Muscle of leg (tissue), 16 donors: ENCODE data around the gene PIPOX. TPM values are rescaled to one million over a fixed set of nuclear protein-coding genes. Genes with fewer than 3 reads are reported as not detected.

Experiments used
- DNase-seq: peaks from one replicate; pipeline ENCODE4 v3.0.0; 2013
- H3K27ac ChIP-seq: one replicate; pipeline ENCODE4 v1.5.1; 2013; ENCODE audit warnings: mild to moderate bottlenecking, low read length, control low read depth
- H3K27me3 ChIP-seq: one replicate; pipeline ENCODE4 v1.6.1; 2013; ENCODE audit warnings: low read length; ENCODE audit not compliant: control insufficient read depth, insufficient read depth
- H3K36me3 ChIP-seq: one replicate; pipeline ENCODE4 v1.6.1; 2013; ENCODE audit warnings: low read length; ENCODE audit not compliant: control insufficient read depth, insufficient read depth
- H3K4me1 ChIP-seq: one replicate; pipeline ENCODE4 v1.6.1; 2013; ENCODE audit warnings: low read length; ENCODE audit not compliant: control insufficient read depth, insufficient read depth
- H3K4me3 ChIP-seq: one replicate; pipeline ENCODE4 v1.5.1; 2013; ENCODE audit warnings: low read length, control low read depth
- H3K9me3 ChIP-seq: replicated peaks from 2 replicates; pipeline ENCODE4 v1.6.1; 2013; ENCODE audit warnings: low read depth, low read length; ENCODE audit not compliant: control insufficient read depth
- WGBS: methylation state at CpG from one replicate; pipeline ENCODE4 v1.1.5; 2013; ENCODE audit warnings: missing lambda C conversion rate; ENCODE audit not compliant: insufficient coverage; 5-methylcytosine and 5-hydroxymethylcytosine counted together
- long read RNA-seq, 11 donors: transcript quantifications; one replicate each; lab custom pipeline, GENCODE V29; 2026
- polyA plus RNA-seq, 8 donors: library from polyadenylated mRNA; unstranded; fragments of 120-200 nt; gene quantifications; one replicate each; pipeline versions ENCODE4 v1.2.1 to v1.2.3, GENCODE V29; 2013; ENCODE audit warnings: inconsistent platforms in 1 of 8, low replicate concordance in 1 of 8; ENCODE audit not compliant: insufficient read length in 8 of 8, insufficient read depth in 1 of 8
- total RNA-seq: library from RNA; stranded (reverse); fragments of 120-200 nt; gene quantifications from one replicate; pipeline ENCODE4 v1.2.4, GENCODE V29; 2013

Gene PIPOX, protein sequence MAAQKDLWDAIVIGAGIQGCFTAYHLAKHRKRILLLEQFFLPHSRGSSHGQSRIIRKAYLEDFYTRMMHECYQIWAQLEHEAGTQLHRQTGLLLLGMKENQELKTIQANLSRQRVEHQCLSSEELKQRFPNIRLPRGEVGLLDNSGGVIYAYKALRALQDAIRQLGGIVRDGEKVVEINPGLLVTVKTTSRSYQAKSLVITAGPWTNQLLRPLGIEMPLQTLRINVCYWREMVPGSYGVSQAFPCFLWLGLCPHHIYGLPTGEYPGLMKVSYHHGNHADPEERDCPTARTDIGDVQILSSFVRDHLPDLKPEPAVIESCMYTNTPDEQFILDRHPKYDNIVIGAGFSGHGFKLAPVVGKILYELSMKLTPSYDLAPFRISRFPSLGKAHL
- 1.6 TPM for total RNA-seq
- 1 to 10 TPM in 7 of 8 donors, under 1 TPM in 1; 0.79 to 5.8 (median 1.5) TPM for polyA plus RNA-seq
- long read RNA-seq, donor 1 = 0 reads
- long read RNA-seq, donor 2 = 0 reads
- long read RNA-seq, donor 3 = 0 reads
- long read RNA-seq, donor 4, partial matches to known transcripts = 0 of 1 reads
- long read RNA-seq, donor 4, other reads (novel, unspliced or antisense) = 0 of 1 reads
- long read RNA-seq, donor 5 = 0 reads
- long read RNA-seq, donor 6 = 0 reads
- long read RNA-seq, donor 7 = 0 reads
- long read RNA-seq, donor 8 = 0 reads
- long read RNA-seq, donor 9, partial matches to known transcripts = 0 of 1 reads
- long read RNA-seq, donor 9, other reads (novel, unspliced or antisense) = 0 of 1 reads
- long read RNA-seq, donor 10 = 0 reads
- long read RNA-seq, donor 11 = 0 reads

DNA sequence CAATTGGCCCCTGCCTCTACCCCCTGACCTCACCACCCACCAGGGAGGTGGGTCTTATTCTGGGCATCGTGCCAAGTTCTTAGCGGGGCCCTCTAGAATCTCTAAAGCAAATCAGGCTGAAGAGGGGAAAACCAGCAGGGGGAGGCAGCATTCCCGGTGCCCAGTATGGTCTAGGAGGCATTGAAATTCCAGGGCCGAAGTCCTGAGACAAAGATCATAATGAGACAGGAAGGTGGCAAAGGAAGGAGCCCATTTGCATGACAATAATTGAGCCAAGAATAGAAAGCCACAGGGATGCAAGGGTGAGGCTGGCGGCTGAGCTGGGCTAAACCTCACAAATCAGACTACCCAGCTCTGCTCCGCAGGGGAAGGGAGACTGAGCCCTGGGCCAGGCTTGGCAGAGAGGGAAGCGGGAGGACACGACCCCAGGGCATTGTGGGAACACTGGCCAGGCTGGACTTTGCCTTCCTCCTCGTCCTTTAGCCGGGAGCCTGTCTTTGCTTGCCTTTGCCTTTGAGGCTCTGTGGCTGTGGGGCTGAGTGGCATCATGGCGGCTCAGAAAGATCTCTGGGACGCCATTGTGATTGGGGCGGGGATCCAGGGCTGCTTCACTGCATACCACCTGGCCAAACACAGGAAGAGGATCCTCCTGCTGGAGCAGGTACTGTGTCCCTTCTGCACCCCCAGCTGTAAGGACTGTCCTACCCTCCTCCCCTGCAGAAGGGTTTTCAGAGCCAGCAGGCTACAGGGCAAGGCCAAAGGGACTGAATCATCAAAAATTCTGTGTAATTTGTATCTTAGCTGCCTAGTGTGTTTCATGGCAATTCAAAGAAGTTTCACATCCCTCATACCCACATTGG lies at the start of gene PIPOX:
TSS of gene PIPOX (plus strand) at position 463 of the 860 bp plus-strand sequence. CDS start at position 548, 85 bp downstream.
- WGBS = 21% methylated on average over 7 of the region's 13 CpGs
- peak within 1 kb of the TSS; percentile 51 for H3K27ac ChIP-seq
- DNase-seq = peak; percentile 68

DNA sequence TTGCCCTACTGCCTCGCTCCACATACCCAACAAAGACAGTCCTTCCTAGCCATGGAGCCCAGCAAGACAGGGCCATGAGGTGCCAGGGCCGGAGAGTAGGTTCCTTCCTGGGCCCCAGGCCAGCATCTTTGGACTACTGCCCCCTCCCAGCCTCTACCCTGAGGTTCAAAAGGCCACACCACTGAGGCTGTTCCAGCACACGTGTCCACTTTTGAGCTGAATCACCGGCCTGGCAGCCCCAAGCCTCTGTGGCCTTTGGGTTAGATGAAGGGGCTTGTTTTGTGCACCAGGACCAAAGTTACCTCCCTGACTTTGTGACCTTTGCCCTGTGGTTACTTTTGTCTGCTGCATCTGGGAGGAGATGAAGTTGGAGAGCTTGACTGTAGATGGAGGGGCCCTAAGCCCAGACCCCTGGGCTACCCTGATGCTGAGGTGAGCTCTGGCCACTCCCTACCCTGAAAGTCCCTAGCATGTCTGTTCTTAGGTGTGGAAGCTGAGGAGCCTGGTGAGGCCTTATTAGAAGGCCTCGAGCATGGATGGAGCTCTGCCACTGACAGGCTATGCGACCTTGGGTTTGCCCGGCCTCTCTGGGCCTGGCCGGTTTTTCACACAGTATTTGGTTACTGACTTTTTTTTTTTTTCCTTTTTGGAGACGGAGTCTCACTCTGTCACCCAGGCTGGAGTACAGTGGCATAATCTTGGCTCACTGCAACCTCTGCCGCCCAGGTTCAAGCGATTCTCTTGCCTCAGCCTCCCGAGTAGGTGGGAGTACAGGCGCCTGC lies 49.1 kb upstream of the PIPOX start:
- no peaks in the 10 kb centered on the region for H3K4me1 ChIP-seq
- 69% methylated on average over 10 of the region's 13 CpGs for WGBS
- no peak for DNase-seq
- H3K27me3 ChIP-seq = peaks cover 34% of the 10 kb centered on the region
- H3K4me3 ChIP-seq = no peak overlapping the region
- H3K36me3 ChIP-seq = no peaks in the 10 kb centered on the region
- no peaks in the 10 kb centered on the region for H3K9me3 ChIP-seq
- H3K27ac ChIP-seq = no peak overlapping the region

More for the DNA sequence above, at the start of gene PIPOX:
- Histone ChIP-seq H3K4me1 (peaks cover 24% of the 10 kb centered on the region), H3K9me3 (no peaks in the 10 kb centered on the region), H3K36me3 (no peaks in the 10 kb centered on the region), H3K4me3 (no peak within 1 kb of the TSS), H3K27me3 (peaks cover 10% of the 10 kb centered on the region)

DNA sequence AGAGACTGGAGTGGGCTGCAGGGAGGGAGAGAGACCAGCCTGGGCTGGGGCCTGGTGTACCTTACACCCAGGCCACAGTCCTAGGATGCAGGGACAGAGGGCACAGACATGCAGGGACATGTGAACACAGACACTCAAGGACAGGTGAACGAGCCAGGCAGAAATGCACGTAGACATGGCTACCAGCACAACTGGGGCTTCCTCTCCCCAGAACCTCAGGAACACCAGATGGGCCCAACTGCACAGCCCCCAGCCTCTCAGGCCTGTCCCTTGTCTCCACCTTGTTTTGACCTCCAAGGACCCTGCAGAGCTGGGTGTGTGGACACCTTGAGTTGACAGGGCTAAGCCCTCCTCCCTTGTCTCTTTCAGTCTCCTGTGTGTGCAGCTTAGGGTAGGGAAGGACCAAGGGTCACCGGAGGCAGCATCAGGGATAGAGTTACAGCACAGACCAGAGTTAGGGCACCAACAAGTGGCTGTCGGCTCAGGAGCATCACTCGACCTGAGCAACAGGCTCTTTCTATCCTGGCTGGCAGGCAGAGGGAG lies 46.3 kb upstream of the PIPOX start:
- no peak for DNase-seq
- no peaks in the 10 kb centered on the region for H3K36me3 ChIP-seq
- 37% methylated on average over 5 of the region's 5 CpGs for WGBS
- no peak overlapping the region for H3K27ac ChIP-seq
- H3K4me3 ChIP-seq = no peak overlapping the region
- peaks cover 51% of the 10 kb centered on the region for H3K27me3 ChIP-seq
- H3K9me3 ChIP-seq = no peaks in the 10 kb centered on the region
- H3K4me1 ChIP-seq = no peaks in the 10 kb centered on the region

DNA sequence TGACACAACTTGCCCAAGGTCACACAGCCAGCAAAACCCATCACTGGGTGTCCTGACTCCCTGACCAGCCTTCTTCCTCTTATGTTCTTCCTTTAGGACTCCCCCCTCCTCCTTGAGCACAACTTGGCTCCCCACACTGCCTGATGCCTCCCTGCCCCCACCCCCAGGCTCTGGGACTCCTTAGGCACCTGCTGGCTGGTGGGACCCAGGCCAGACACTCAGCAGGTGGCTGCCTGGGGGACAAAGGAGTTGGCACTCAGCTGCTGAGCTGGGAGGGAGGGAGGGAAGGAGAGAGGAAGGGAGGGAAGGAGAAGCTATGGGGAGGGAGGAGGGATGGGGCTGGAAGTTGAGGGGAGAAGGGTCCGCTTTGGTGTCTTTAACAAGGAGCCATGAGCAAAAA lies 45.1 kb upstream of the PIPOX start:
- H3K9me3 ChIP-seq = no peaks in the 10 kb centered on the region
- no CpG with 5 or more reads among the region's 1 CpG for WGBS
- no peaks in the 10 kb centered on the region for H3K4me1 ChIP-seq
- no peaks in the 10 kb centered on the region for H3K36me3 ChIP-seq
- H3K27ac ChIP-seq = no peak overlapping the region
- no peak overlapping the region for H3K4me3 ChIP-seq
- peaks cover 61% of the 10 kb centered on the region for H3K27me3 ChIP-seq
- DNase-seq = no peak

DNA sequence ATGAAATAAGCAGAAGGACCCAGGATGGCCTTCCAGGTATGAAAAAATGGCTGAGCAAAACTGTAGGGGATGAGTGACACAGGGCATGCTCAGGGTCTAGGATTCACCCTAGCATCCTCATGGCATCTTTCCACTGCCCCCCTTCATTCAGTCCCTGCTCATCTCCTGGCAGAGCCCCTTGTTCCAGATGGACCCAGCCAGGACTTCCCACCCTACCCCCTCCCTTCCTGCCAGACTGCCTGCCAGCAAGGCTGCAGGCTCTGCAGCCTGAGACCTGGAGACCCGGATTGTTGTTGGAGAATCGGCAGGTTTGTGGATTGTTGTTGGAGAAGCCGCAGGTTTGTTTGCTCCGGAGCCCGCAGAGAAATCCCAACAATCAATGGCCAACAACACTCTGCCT lies 43.7 kb upstream of the PIPOX start:
- no peak overlapping the region for H3K4me3 ChIP-seq
- H3K4me1 ChIP-seq = no peaks in the 10 kb centered on the region
- no peak for DNase-seq
- WGBS = no CpG with 5 or more reads among the region's 5 CpGs
- H3K36me3 ChIP-seq = no peaks in the 10 kb centered on the region
- peaks cover 66% of the 10 kb centered on the region for H3K27me3 ChIP-seq
- H3K9me3 ChIP-seq = no peaks in the 10 kb centered on the region
- H3K27ac ChIP-seq = no peak overlapping the region

DNA sequence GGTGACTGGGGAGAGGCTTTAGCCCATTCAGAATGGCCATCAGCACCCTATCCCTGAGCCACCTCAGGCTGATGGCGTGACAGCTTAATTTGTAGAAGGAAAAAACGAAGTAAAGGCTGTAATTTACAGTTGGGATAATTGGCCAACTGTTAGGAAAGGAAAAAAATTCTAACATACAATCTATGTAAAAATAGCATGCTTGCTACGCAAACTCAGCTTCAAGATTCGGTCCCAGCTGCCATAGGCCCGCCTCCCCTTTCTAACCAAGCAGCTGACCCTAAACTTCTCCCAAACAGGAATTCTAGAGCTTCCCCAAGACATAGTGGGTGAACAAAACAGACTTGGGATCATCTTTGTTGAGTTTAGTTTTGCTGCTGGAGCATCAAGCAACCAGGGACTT lies 42.0 kb upstream of the PIPOX start:
- DNase-seq = no peak

DNA sequence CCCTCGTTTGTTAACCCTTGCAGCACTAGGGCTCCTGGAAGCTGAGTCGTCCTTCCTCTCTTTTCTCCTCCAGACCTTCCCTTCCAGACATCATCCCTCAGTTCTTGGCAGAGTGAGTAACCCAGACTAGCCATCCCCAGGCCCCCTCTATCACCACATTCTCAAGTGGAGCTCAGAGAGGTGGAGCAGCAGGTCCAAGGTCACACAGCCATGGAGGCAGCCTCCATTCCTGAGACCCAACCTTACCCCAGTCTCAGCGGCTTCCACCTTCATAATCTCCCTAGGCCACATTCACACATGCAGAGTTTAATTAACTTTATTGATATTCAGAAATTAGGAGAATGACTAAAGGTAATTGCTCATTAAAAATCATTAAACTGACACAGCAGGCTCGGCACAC lies 40.1 kb upstream of the PIPOX start:
- 20% methylated on average over 2 of the region's 4 CpGs for WGBS

More for the DNA sequence above, 42.0 kb upstream of the PIPOX start:
- H3K36me3 ChIP-seq = no peaks in the 10 kb centered on the region
- H3K9me3 ChIP-seq = no peaks in the 10 kb centered on the region
- peaks cover 78% of the 10 kb centered on the region for H3K27me3 ChIP-seq
- no peak overlapping the region for H3K4me3 ChIP-seq
- no CpG with 5 or more reads among the region's 5 CpGs for WGBS
- peaks cover 3% of the 10 kb centered on the region for H3K4me1 ChIP-seq
- no peak overlapping the region for H3K27ac ChIP-seq

DNA sequence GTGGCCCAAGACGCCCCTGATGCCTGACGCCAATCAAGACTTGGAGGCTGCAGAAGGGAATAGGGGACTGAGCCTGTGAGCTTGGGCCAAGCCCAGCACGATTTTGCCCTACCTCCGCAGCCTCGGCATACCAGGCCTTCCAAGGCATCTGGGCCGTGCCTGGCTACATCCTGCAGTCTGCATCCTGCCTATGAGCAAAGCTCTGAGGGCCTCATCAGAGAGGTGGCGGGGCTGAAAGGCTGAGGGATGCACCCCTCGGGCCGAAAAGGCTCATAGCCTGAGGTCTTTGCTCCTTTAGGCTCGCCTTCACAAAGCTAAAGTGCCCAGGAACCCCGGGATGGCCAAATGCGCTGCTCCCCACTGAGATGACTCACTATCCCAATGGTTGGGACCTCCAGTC lies 39.7 kb upstream of the PIPOX start:
- H3K4me3 ChIP-seq = no peak overlapping the region
- no peaks in the 10 kb centered on the region for H3K9me3 ChIP-seq
- no peak for DNase-seq
- H3K27me3 ChIP-seq = peaks cover 83% of the 10 kb centered on the region
- no peak overlapping the region for H3K27ac ChIP-seq
- 61% methylated on average over 11 of the region's 12 CpGs for WGBS
- H3K36me3 ChIP-seq = no peaks in the 10 kb centered on the region
- peaks cover 7% of the 10 kb centered on the region for H3K4me1 ChIP-seq

More for the DNA sequence above, 40.1 kb upstream of the PIPOX start:
- H3K4me1 ChIP-seq = peaks cover 7% of the 10 kb centered on the region
- H3K9me3 ChIP-seq = no peaks in the 10 kb centered on the region
- no peaks in the 10 kb centered on the region for H3K36me3 ChIP-seq
- no peak overlapping the region for H3K4me3 ChIP-seq
- H3K27ac ChIP-seq = no peak overlapping the region
- DNase-seq = no peak
- H3K27me3 ChIP-seq = peaks cover 81% of the 10 kb centered on the region

DNA sequence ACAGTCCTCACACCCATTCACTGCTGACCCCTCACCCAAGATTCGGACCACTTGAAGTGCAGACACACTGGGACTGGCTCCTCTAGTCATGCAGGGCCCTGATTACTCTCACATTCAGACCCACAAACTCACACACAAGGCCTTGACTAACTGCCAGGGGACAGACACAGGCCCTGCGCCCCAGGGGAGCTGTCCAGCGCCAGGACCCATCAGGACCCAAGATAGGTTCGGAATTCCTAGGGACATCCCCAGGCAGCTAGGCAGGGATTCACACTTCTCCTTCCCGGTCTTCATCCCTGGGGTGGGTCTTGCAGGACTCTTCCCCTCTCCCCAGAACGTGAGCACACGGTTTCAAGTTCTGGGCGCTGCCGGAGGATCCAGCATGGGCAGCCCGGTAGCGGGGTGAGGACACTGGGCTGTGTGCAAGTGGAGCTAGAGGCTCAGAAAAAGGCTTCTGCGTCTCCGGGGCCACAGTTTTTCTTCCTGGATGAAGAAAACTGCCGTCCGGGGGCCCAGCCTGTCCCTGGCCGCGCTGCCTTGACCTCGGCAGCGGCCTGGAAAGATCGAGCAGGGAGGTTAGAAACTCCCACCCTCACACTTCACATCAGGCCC lies 38.8 kb upstream of the PIPOX start:
- Histone ChIP-seq H3K27me3 (peaks cover 83% of the 10 kb centered on the region), H3K9me3 (no peaks in the 10 kb centered on the region), H3K4me1 (peaks cover 7% of the 10 kb centered on the region), H3K4me3 (no peak overlapping the region), H3K27ac (no peak overlapping the region), H3K36me3 (no peaks in the 10 kb centered on the region)
- 43% methylated on average over 14 of the region's 20 CpGs for WGBS
- DNase-seq = no peak
